Subcutaneous adipose tissue (tissue), 4 donors: ENCODE results near the gene FHAD1. TPM values are rescaled to one million over a fixed set of nuclear protein-coding genes. Genes with fewer than 3 reads are reported as not detected.

Experiments used
- total RNA-seq, 4 donors: library from RNA; depleted of rRNA; stranded (reverse); fragments of >200 nt; gene quantifications; one replicate each; pipeline ENCODE4 v1.1.0, GENCODE V29; 2016
- TF ChIP-seq, protein P1 (sequence below): fragments of 450-650 bp; IDR thresholded peaks from one replicate; pipeline ENCODE4 v1.5.1; 2016; ENCODE audit warnings: low read depth, mild to moderate bottlenecking, control low read depth, antibody characterized with exemption, moderate library complexity

The FHAD1 gene
- total RNA-seq, 4 donors from 2014 or later: 1.1 to 1.7 TPM; not detected in 2

DNA sequence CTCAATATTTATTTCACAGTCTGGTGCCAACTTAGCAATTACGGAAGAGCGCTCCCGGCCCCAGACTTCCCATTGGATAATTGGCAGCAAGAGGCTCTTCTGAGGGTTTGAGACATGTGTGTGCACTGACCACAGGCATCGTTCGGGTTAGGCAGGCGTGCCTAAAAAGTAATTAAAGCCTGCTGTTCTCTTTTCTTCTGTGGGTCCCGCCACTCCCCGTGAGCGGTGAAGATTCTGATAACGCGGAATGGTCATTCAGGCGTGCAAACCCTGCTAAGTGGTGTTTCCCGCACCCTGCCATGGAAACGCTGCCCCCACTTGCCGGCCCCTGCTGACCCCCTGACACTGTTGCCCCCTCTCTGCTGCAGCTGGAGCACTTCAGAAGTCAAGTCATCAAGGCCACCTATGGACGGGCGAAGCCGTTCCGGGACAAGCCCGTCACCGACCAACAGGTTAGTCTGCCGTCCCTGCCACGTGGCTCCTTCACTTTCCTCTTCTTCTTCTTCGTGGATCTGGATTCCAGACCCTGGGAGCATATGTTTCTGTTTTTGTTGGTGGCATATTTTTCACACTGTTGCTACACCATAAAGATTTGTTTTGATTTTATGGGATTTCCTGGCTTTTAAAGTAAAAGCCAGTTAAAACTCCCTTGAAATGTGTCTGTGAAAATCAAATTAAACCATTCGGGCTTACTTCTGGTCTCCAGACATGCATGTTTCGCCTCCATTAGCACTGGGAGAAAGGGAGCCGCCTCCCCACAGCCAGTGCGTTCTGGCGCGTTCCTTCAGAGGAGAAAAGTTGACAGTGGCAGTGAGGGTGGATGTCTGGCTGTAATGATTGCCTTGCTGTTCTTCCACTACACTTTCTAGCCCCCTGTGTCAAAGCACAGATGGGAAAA is 79.9 kb downstream of the FHAD1 start:
- TF ChIP-seq, protein P1, sequence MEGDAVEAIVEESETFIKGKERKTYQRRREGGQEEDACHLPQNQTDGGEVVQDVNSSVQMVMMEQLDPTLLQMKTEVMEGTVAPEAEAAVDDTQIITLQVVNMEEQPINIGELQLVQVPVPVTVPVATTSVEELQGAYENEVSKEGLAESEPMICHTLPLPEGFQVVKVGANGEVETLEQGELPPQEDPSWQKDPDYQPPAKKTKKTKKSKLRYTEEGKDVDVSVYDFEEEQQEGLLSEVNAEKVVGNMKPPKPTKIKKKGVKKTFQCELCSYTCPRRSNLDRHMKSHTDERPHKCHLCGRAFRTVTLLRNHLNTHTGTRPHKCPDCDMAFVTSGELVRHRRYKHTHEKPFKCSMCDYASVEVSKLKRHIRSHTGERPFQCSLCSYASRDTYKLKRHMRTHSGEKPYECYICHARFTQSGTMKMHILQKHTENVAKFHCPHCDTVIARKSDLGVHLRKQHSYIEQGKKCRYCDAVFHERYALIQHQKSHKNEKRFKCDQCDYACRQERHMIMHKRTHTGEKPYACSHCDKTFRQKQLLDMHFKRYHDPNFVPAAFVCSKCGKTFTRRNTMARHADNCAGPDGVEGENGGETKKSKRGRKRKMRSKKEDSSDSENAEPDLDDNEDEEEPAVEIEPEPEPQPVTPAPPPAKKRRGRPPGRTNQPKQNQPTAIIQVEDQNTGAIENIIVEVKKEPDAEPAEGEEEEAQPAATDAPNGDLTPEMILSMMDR: no peak

DNA sequence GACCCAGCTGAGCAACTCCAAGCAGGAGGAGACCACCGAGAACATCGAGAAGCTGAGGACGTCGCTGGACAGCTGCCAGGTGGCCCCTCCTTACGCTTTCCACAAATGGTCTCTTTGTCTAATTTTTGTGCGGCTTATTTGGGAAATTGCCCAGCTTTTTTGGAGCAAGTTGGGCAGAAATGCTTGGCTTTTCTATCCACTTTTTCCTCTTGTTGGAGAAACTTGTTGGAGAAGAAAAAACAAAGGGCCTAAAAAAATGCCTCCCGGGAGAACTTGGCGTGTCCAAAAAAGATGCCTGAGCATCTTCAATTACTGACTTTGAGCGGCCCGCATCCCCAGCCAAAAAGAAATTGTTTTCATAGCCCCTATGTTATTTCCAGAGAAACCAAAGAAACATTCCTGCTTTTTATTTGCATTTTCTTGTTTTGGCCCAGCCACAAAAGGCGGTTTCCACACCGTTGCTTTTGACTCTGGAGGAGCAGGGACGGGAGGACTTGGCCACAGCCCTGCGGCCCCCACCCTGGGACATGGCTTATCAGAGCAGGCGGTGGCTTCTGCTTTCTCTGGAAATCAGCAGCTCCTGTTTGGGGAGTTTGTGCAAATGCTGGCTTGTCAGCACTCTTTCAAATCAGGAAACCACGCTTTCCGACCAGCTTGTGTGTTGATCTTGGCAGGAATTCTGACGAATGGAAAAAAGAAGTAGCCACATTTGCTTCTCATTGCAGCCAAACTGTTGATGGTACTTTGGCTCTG is 81.5 kb downstream of the FHAD1 start:
- TF ChIP-seq, protein P1: no peak

DNA sequence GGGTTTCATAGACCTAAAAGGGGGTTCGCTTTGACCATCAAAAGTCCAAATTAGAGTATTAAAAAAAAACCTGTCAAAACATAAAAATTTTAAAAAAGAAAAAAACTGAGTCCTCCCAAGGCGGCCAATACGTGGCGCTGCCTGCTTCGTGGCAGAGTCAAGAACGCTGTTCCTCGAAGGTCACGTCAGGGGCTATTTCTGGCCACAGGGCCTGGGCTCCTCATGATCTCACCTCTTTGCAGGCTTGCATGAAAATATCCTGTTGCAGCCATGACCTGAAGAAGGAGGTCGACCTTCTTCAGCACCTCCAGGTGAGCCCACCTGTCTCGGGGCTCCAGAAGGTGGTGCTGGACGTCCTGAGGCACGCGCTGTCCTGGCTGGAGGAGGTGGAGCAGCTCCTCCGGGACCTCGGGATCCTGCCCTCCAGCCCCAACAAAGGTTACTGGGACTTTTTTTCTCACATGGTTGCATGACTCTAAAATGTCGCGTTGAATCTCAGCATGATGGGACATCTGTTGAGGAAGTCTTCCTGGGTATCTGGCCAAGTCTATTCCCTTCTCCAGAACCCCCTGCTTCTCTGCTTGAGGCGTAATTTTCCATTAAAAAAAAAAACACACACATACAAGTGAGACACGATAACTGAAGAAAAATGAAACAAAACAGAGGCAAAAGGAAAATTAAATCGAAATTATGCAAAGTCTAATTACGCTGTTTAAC is 82.2 kb downstream of the FHAD1 start:
- TF ChIP-seq, protein P1: no peak

DNA sequence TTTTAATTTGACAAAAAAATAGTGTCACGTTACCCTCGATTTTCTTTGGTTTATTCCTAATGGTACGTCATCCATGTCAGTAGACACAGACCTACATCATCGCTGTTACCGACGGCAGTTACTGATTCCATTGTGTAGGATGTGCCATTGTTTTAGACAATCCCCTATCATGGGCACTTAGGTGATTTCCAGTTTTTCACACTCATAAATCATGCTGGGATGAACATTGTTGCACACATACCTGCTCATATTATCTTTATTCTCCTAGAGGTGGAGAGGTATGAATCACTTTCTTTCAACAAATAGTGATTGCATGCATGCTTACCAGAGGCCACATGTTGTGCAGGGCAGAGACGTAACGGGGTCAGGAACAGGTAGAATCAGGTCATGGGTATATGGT is 83.0 kb downstream of the FHAD1 start:
- TF ChIP-seq, protein P1: no peak

DNA sequence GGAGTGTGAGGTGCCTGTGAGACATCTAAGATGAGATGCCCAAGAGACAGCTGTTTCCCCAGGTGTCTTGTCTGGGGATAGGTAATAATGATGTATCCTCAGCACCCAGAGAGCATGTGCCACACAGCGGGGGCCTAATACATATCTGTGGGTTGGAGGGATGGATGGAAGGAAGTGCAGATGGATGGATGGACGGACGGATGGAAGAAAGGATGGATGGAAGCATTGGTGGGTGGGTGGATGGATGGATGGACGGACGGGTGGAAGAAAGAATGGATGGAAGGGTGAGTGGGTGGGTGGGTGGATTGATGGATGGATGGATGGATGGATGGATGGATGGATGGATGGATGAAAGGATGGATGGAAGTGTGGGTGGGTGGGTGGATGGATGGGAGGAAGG is 84.2 kb downstream of the FHAD1 start:
- TF ChIP-seq, protein P1: no peak

DNA sequence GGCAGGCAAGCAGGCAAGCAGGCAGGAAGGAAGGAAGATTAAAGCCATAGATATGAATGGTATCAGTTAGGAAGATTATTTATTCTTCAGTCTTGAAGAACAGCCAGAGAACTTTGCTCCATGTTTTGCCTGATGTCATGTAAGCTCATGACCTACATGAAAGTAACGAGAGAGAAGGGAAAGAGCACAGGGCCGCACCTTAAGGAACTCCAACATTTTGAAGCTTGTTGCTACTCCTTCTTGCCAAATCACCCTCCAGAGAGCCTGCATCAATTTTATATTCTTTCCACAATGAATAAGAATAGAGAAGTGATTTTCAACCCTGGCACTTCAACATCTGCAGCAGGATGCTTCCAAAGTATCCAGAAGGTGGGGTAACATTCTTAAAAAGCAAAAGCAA is 84.7 kb downstream of the FHAD1 start:
- TF ChIP-seq, protein P1: no peak
